Measurements from ENCODE around the gene ELAVL4. TPM values are rescaled to one million over a fixed set of nuclear protein-coding genes. Genes with fewer than 3 reads are reported as not detected.

ELAVL4 gene
- polyA plus RNA-seq, 1 donor from 2014 or later, result 105 TPM

DNA sequence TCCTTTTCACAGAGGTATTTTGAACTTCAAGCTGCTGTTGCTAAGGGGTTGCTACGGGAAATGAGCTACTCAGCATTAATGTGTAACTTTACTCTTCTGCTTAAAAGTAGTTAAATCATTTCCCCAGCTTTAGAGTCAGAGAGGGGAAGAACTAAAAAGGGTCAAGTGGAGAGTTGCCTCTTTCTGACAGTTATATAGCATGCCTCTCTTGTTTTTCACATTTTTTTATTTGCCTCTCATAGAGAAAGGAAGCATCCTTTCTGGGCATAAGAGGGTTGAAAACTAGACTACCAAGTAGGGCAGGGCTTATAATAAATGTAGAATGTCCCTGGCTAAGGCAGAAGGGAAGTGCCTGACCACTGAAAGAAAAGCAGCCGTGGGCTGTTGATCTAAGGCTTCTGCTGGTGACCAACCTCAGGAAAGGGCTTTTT, 10.1 kb upstream of the ELAVL4 start:
- no peaks in the 10 kb centered on the region for H3K79me2 ChIP-seq (replicated peaks; ENCODE audit: insufficient read depth, low read length)
- H3K4me2 ChIP-seq (ENCODE audit: low read length), result no peak overlapping the region
- H4K20me1 ChIP-seq (ENCODE audit: insufficient read depth), result no peaks in the 10 kb centered on the region
- no peaks in the 10 kb centered on the region for H3K27me3 ChIP-seq (ENCODE audit: insufficient read depth, low read depth, low read length)
- no peak overlapping the region for H3K4me3 ChIP-seq (ENCODE audit: low read length)
- H3K9me3 ChIP-seq (ENCODE audit: low read length), result no peaks in the 10 kb centered on the region
- H3K9ac ChIP-seq (ENCODE audit: low read length), result no peak overlapping the region
- H3K36me3 ChIP-seq (ENCODE audit: insufficient read depth, low read length), result no peaks in the 10 kb centered on the region
- H3K9me2 ChIP-seq (ENCODE audit: insufficient read depth, low read length), result no peaks in the 10 kb centered on the region
- H3K27ac ChIP-seq (ENCODE audit: low read length), result no peak overlapping the region
- H2AFZ ChIP-seq (ENCODE audit: low read depth, low read length), result no peak overlapping the region
- no peak for TF ChIP-seq EZH2 (IDR thresholded peaks at IDR 0.05; ENCODE audit: borderline replicate concordance, insufficient read depth, low read length, poor library complexity, severe bottlenecking)
- H3F3A ChIP-seq (ENCODE audit: insufficient read depth, low read length, poor library complexity, severe bottlenecking), result no peaks in the 10 kb centered on the region

DNA sequence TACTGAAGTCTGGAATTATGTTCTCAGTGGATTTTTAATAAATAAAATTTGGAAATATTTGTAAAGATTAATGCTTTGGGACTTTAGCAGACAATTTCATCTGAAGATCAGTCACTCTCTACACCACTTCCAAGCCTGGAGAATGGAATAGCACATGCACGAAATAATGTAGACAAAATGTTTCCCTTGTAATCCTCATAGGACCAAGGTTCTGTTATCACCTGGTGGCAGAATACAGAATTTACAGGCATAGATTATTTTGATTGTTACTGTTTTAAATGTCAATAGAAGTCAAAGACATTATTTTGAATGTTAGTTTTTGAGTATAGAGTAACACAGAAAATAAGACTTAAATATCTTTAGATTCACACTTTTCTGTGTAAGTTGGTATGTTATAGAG, 9.1 kb upstream of the ELAVL4 start:
- no peak overlapping the region for H3K27ac ChIP-seq (ENCODE audit: low read length)
- H3K79me2 ChIP-seq (replicated peaks; ENCODE audit: insufficient read depth, low read length), result no peaks in the 10 kb centered on the region
- H3K27me3 ChIP-seq (ENCODE audit: insufficient read depth, low read depth, low read length), result no peaks in the 10 kb centered on the region
- TF ChIP-seq RAD21 (conservative IDR thresholded peaks at IDR 0.05), result no peak
- no peak overlapping the region for H3K4me2 ChIP-seq (ENCODE audit: low read length)
- H3K36me3 ChIP-seq (ENCODE audit: insufficient read depth, low read length), result no peaks in the 10 kb centered on the region
- H2AFZ ChIP-seq (ENCODE audit: low read depth, low read length), result no peak overlapping the region
- H3K9me3 ChIP-seq (ENCODE audit: low read length), result no peaks in the 10 kb centered on the region
- H3K9ac ChIP-seq (ENCODE audit: low read length), result no peak overlapping the region
- H3F3A ChIP-seq (ENCODE audit: insufficient read depth, low read length, poor library complexity, severe bottlenecking), result no peaks in the 10 kb centered on the region
- H3K9me2 ChIP-seq (ENCODE audit: insufficient read depth, low read length), result no peaks in the 10 kb centered on the region
- no peak overlapping the region for H3K4me3 ChIP-seq (ENCODE audit: low read length)
- H4K20me1 ChIP-seq (ENCODE audit: insufficient read depth), result no peaks in the 10 kb centered on the region

DNA sequence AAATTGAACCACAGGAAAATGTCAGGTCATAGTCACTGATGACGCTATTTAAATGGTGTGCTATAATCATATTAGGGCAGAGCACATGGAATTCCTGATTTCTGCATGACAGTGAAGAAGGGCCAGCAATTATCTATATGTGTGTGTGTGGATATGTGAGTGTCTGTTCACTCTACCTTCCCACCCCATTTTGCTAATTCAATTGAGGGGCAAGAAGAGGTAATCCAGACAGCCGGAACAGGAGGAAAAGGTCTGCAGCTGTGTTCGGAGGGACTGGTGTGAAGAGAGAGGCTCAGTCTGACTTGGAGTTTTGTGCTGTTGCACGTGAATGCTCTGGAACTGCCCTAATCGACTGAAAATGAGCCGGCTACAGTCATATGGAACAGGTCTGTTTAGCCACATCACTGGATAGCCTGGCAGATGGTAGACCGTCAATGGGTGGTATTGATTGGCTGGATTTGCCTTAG, 5.1 kb upstream of the ELAVL4 start:
- TF ChIP-seq MXI1 (conservative IDR thresholded peaks at IDR 0.05; ENCODE audit: poor library complexity, severe bottlenecking), result no peak
- TF ChIP-seq RAD21 (conservative IDR thresholded peaks at IDR 0.05), result no peak
- TF ChIP-seq EP300 (conservative IDR thresholded peaks at IDR 0.05; ENCODE audit: poor library complexity, severe bottlenecking), result no peak
- no peak for TF ChIP-seq TAF1 (IDR thresholded peaks at IDR 0.05; ENCODE audit: low read depth)
- no peak for TF ChIP-seq POLR2AphosphoS5 (IDR thresholded peaks at IDR 0.05)
- TF ChIP-seq, protein P1, sequence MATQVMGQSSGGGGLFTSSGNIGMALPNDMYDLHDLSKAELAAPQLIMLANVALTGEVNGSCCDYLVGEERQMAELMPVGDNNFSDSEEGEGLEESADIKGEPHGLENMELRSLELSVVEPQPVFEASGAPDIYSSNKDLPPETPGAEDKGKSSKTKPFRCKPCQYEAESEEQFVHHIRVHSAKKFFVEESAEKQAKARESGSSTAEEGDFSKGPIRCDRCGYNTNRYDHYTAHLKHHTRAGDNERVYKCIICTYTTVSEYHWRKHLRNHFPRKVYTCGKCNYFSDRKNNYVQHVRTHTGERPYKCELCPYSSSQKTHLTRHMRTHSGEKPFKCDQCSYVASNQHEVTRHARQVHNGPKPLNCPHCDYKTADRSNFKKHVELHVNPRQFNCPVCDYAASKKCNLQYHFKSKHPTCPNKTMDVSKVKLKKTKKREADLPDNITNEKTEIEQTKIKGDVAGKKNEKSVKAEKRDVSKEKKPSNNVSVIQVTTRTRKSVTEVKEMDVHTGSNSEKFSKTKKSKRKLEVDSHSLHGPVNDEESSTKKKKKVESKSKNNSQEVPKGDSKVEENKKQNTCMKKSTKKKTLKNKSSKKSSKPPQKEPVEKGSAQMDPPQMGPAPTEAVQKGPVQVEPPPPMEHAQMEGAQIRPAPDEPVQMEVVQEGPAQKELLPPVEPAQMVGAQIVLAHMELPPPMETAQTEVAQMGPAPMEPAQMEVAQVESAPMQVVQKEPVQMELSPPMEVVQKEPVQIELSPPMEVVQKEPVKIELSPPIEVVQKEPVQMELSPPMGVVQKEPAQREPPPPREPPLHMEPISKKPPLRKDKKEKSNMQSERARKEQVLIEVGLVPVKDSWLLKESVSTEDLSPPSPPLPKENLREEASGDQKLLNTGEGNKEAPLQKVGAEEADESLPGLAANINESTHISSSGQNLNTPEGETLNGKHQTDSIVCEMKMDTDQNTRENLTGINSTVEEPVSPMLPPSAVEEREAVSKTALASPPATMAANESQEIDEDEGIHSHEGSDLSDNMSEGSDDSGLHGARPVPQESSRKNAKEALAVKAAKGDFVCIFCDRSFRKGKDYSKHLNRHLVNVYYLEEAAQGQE (IDR thresholded peaks at IDR 0.05; ENCODE audit: borderline replicate concordance), result no peak
- TF ChIP-seq EZH2 (IDR thresholded peaks at IDR 0.05; ENCODE audit: borderline replicate concordance, insufficient read depth, low read length, poor library complexity, severe bottlenecking), result no peak
- TF ChIP-seq, protein P2, sequence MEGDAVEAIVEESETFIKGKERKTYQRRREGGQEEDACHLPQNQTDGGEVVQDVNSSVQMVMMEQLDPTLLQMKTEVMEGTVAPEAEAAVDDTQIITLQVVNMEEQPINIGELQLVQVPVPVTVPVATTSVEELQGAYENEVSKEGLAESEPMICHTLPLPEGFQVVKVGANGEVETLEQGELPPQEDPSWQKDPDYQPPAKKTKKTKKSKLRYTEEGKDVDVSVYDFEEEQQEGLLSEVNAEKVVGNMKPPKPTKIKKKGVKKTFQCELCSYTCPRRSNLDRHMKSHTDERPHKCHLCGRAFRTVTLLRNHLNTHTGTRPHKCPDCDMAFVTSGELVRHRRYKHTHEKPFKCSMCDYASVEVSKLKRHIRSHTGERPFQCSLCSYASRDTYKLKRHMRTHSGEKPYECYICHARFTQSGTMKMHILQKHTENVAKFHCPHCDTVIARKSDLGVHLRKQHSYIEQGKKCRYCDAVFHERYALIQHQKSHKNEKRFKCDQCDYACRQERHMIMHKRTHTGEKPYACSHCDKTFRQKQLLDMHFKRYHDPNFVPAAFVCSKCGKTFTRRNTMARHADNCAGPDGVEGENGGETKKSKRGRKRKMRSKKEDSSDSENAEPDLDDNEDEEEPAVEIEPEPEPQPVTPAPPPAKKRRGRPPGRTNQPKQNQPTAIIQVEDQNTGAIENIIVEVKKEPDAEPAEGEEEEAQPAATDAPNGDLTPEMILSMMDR (IDR thresholded peaks at IDR 0.05; ENCODE audit: poor library complexity, severe bottlenecking), result no peak
- no peak for TF ChIP-seq SMC3 (conservative IDR thresholded peaks at IDR 0.05; ENCODE audit: poor library complexity)
- Histone ChIP-seq H2AFZ (ENCODE audit: low read depth, low read length) (no peak overlapping the region), H3K4me2 (ENCODE audit: low read length) (no peak overlapping the region), H3K9me2 (ENCODE audit: insufficient read depth, low read length) (no peaks in the 10 kb centered on the region), H3K36me3 (ENCODE audit: insufficient read depth, low read length) (no peaks in the 10 kb centered on the region), H3K9me3 (ENCODE audit: low read length) (no peaks in the 10 kb centered on the region), H3K79me2 (replicated peaks; ENCODE audit: insufficient read depth, low read length) (no peaks in the 10 kb centered on the region), H3K9ac (ENCODE audit: low read length) (no peak overlapping the region), H3K4me3 (ENCODE audit: low read length) (no peak overlapping the region), H3K27ac (ENCODE audit: low read length) (no peak overlapping the region), H3K27me3 (ENCODE audit: insufficient read depth, low read depth, low read length) (no peaks in the 10 kb centered on the region), H4K20me1 (ENCODE audit: insufficient read depth) (no peaks in the 10 kb centered on the region), H3F3A (ENCODE audit: insufficient read depth, low read length, poor library complexity, severe bottlenecking) (no peaks in the 10 kb centered on the region)
